H9 (cell line): ENCODE measurements around the gene ZMAT2. TPM values are rescaled to one million over a fixed set of nuclear protein-coding genes. Genes with fewer than 3 reads are reported as not detected.
A peak's percentile ranks its signal among the peaks of the same experiment; 100 is the strongest.

Experiments
- DNase-seq: peaks from one replicate; pipeline ENCODE4 v3.0.0-alpha.2; 2017
- H2AFZ ChIP-seq: one replicate; pipeline ENCODE4 v1.6.1; 2013; ENCODE audit warnings: mild to moderate bottlenecking, low read length, control low read depth, moderate library complexity
- H2AK5ac ChIP-seq: 2 replicates; pipeline ENCODE4 v1.6.1; 2013; ENCODE audit warnings: low read length, control low read depth, mixed read lengths; ENCODE audit not compliant: insufficient read length
- H2BK120ac ChIP-seq: one replicate; pipeline ENCODE4 v1.6.1; 2013; ENCODE audit warnings: low read depth, mild to moderate bottlenecking, low read length, control low read depth, inconsistent platforms; ENCODE audit not compliant: poor library complexity, severe bottlenecking
- H2BK12ac ChIP-seq: 2 replicates; pipeline ENCODE4 v1.6.1; 2013; ENCODE audit warnings: low read length, control low read depth, mixed read lengths, low read depth; ENCODE audit not compliant: insufficient read length
- H2BK15ac ChIP-seq: 2 replicates; pipeline ENCODE4 v1.6.1; 2013; ENCODE audit warnings: low read depth, low read length, control low read depth
- H2BK20ac ChIP-seq: one replicate; pipeline ENCODE4 v1.6.1; 2013; ENCODE audit warnings: low read depth, mild to moderate bottlenecking, low read length, control low read depth, inconsistent platforms; ENCODE audit not compliant: poor library complexity, severe bottlenecking
- H2BK5ac ChIP-seq: 2 replicates; pipeline ENCODE4 v1.6.1; 2013; ENCODE audit warnings: low read length, control low read depth, mixed read lengths; ENCODE audit not compliant: insufficient read length
- H3K14ac ChIP-seq: 2 replicates; pipeline ENCODE4 v1.6.1; 2013; ENCODE audit warnings: low read length, control low read depth; ENCODE audit not compliant: insufficient read depth
- H3K18ac ChIP-seq: 2 replicates; pipeline ENCODE4 v1.6.1; 2013; ENCODE audit warnings: low read depth, mild to moderate bottlenecking, mixed read lengths, low read length, control low read depth; ENCODE audit not compliant: insufficient read length
- H3K23ac ChIP-seq: 2 replicates; pipeline ENCODE4 v1.6.1; 2013; ENCODE audit warnings: low read length, control low read depth, mixed read lengths, low read depth; ENCODE audit not compliant: insufficient read length
- H3K23me2 ChIP-seq: 2 replicates; pipeline ENCODE4 v1.6.1; 2013; ENCODE audit warnings: low read depth, mild to moderate bottlenecking, mixed read lengths, low read length, control low read depth; ENCODE audit not compliant: insufficient read length, poor library complexity, severe bottlenecking
- H3K27ac ChIP-seq: 2 replicates; pipeline ENCODE4 v1.5.1; 2013; ENCODE audit warnings: low read length, control low read depth, mixed read lengths, low read depth; ENCODE audit not compliant: insufficient read length
- H3K27me3 ChIP-seq: 2 replicates; pipeline ENCODE4 v1.6.1; 2013; ENCODE audit warnings: low read length, control low read depth, inconsistent platforms; ENCODE audit not compliant: insufficient read depth
- H3K4ac ChIP-seq: 2 replicates; pipeline ENCODE4 v1.6.1; 2013; ENCODE audit warnings: low read depth, mild to moderate bottlenecking, control low read depth, inconsistent platforms, low read length, moderate library complexity
- H3K4me1 ChIP-seq: 2 replicates; pipeline ENCODE4 v1.6.1; 2013; ENCODE audit warnings: low read length, control low read depth, inconsistent platforms; ENCODE audit not compliant: insufficient read depth
- H3K4me2 ChIP-seq: 2 replicates; pipeline ENCODE4 v1.6.1; 2013; ENCODE audit warnings: low read length, control low read depth, mixed read lengths; ENCODE audit not compliant: insufficient read length, insufficient read depth
- H3K56ac ChIP-seq: 2 replicates; pipeline ENCODE4 v1.6.1; 2013; ENCODE audit warnings: low read depth, mild to moderate bottlenecking, mixed read lengths, low read length, control low read depth; ENCODE audit not compliant: insufficient read length
- H3K79me1 ChIP-seq: 2 replicates; pipeline ENCODE4 v1.6.1; 2013; ENCODE audit warnings: low read depth, mild to moderate bottlenecking, moderate library complexity, low read length, control low read depth, inconsistent platforms; ENCODE audit not compliant: insufficient read depth, poor library complexity, severe bottlenecking
- H3K79me2 ChIP-seq: 2 replicates; pipeline ENCODE4 v1.6.1; 2013; ENCODE audit warnings: low read length, control low read depth, inconsistent platforms; ENCODE audit not compliant: insufficient read depth
- H3K9ac ChIP-seq: 2 replicates; pipeline ENCODE4 v1.6.1; 2013; ENCODE audit warnings: low read length, control low read depth, mixed read lengths; ENCODE audit not compliant: insufficient read length; ENCODE audit errors: extremely low read depth
- H3K9me3 ChIP-seq: one replicate; pipeline ENCODE4 v1.6.1; 2013; ENCODE audit warnings: low read depth, low read length, inconsistent platforms; ENCODE audit not compliant: control insufficient read depth
- H3T11ph ChIP-seq: one replicate; pipeline ENCODE4 v1.6.1; 2013; ENCODE audit warnings: mild to moderate bottlenecking, low read length, control low read depth, inconsistent platforms
- H4K20me1 ChIP-seq: one replicate; pipeline ENCODE4 v1.6.1; 2013; ENCODE audit not compliant: control insufficient read depth, insufficient read length, insufficient read depth
- H4K5ac ChIP-seq: 2 replicates; pipeline ENCODE4 v1.6.1; 2013; ENCODE audit warnings: low read depth, mild to moderate bottlenecking, mixed read lengths, low read length, control low read depth; ENCODE audit not compliant: insufficient read length
- H4K8ac ChIP-seq: replicated peaks from 2 replicates; pipeline ENCODE4 v1.6.1; 2013; ENCODE audit warnings: low read length, control low read depth, mixed read lengths, low read depth; ENCODE audit not compliant: insufficient read length
- H4K91ac ChIP-seq: 2 replicates; pipeline ENCODE4 v1.6.1; 2013; ENCODE audit warnings: low read depth, mild to moderate bottlenecking, moderate library complexity, mixed read lengths, low read length, control low read depth; ENCODE audit not compliant: insufficient read length
- H3K27ac Mint-ChIP-seq, 3 experiments: 2 replicates in 2 of 3; 3 replicates in 1 of 3; pipeline ENCODE4 v1.8.0; 2020 to 2021; ENCODE audit warnings: mixed read lengths in 3 of 3, mild to moderate bottlenecking in 1 of 3, moderate library complexity in 1 of 3
- H3K27me3 Mint-ChIP-seq: 2 replicates; pipeline ENCODE4 v1.8.0; 2021; ENCODE audit warnings: low read depth, mild to moderate bottlenecking, moderate library complexity, mixed read lengths
- H3K36me3 Mint-ChIP-seq, 3 experiments: 2 replicates in 2 of 3; 3 replicates in 1 of 3; pipeline ENCODE4 v1.8.0; 2020 to 2021; ENCODE audit warnings: low read depth in 3 of 3, mixed read lengths in 3 of 3; ENCODE audit not compliant: insufficient read depth in 1 of 3
- H3K4me1 Mint-ChIP-seq, 2 experiments: 2 replicates each; pipeline ENCODE4 v1.8.0; 2020; ENCODE audit warnings: mixed read lengths in 2 of 2
- H3K4me3 Mint-ChIP-seq, 2 experiments: 2 replicates in 1 of 2; 3 replicates in 1 of 2; pipeline ENCODE4 v1.8.0; 2020 to 2021; ENCODE audit warnings: mild to moderate bottlenecking in 2 of 2, mixed read lengths in 2 of 2, moderate library complexity in 1 of 2
- H3K9me3 Mint-ChIP-seq, 2 experiments: 2 replicates in 1 of 2; 3 replicates in 1 of 2; pipeline ENCODE4 v1.8.0; 2020; ENCODE audit warnings: mild to moderate bottlenecking in 2 of 2, mixed read lengths in 2 of 2, moderate library complexity in 1 of 2
- CTCF ChIP-seq: fragments of 200-600 bp; sonication (generic); conservative IDR thresholded peaks from 3 replicates; pipeline ENCODE4 v1.8.0; 2021; ENCODE audit warnings: antibody characterized with exemption, mild to moderate bottlenecking
- WGBS: extraction: QIAGEN DNeasy Blood & Tissue Kit; methylation state at CpG from one replicate; pipeline ENCODE4 v1.1.7; 2013; ENCODE audit warnings: missing lambda C conversion rate, low lambda C conversion rate, mixed read lengths; ENCODE audit not compliant: insufficient read length; ENCODE audit errors: extremely low coverage; 5-methylcytosine and 5-hydroxymethylcytosine counted together
- total RNA-seq: library from RNA; stranded (reverse); gene quantifications from 2 replicates; pipeline ENCODE4 v1.2.1, GENCODE V29; 2021

The ZMAT2 gene
- total RNA-seq, 1 experiment from 2014 or later, result 61.8 TPM

DNA sequence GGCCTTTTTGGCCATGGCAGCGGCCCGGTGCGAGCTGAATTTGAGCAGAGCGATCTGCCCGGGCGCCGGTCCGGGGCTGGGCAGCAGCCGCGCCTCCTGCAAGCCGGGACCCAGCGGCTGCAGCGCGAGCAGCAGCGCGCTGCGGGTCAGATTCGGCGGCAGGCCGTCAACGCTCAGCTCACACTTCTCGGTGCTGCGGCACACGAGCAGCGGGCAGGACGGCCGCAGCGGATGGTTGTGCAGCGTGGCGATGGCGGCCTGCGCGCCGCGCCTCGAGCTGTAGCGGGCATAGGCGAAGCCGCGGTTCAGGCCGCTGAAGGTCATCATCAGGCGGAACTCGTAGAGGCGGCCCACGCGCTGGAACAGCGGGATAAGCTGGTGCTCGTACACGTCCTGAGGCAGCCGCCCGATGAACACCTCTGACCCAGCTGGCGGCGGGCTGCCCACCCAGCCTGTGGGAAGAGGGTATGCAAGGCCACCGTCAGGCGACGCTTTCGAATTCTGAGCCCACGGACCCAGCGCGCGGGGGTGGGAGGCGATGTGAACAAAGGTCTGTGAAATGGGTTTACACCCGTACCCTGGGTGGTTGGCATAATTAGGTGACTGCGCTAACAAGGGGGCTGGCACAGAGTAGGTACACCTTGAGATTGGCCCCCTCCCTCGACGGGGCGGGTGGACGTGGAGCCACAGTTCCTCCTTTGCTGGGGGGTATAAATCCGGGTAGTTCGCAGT, 27.6 kb upstream of the ZMAT2 start:
- H3K79me1 ChIP-seq, result no peaks in the 10 kb centered on the region
- H3K4me2 ChIP-seq, result no peak overlapping the region
- no peak overlapping the region for H3K18ac ChIP-seq
- no peak overlapping the region for H3K56ac ChIP-seq
- no peak overlapping the region for H2AFZ ChIP-seq
- H3K23ac ChIP-seq, result no peak overlapping the region
- H3K14ac ChIP-seq, result no peak overlapping the region
- no peak overlapping the region for H4K5ac ChIP-seq
- H2BK5ac ChIP-seq, result no peak overlapping the region
- no peak overlapping the region for H4K8ac ChIP-seq
- no peak overlapping the region for H2BK12ac ChIP-seq
- WGBS, result no CpG with 5 or more reads among the region's 70 CpGs
- no peak overlapping the region for H2AK5ac ChIP-seq
- H2BK15ac ChIP-seq, result no peak overlapping the region
- no peaks in the 10 kb centered on the region for H3K23me2 ChIP-seq
- H4K20me1 ChIP-seq, result no peaks in the 10 kb centered on the region
- H3K27me3 Mint-ChIP-seq, result no peaks in the 10 kb centered on the region
- no peaks in the 10 kb centered on the region for H3K79me2 ChIP-seq
- no peak overlapping the region for H2BK120ac ChIP-seq
- H3T11ph ChIP-seq, result no peak overlapping the region
- no peak for TF ChIP-seq CTCF
- no peak overlapping the region for H3K27ac ChIP-seq
- no peak overlapping the region for H2BK20ac ChIP-seq
- H3K9me3 Mint-ChIP-seq, result no peaks in the 10 kb centered on the region
- H3K27ac Mint-ChIP-seq, result no peak overlapping the region
- H4K91ac ChIP-seq, result no peak overlapping the region
- no peaks in the 10 kb centered on the region for H3K27me3 ChIP-seq
- no peak overlapping the region for H3K4me3 Mint-ChIP-seq
- H3K9ac ChIP-seq, result no peak overlapping the region
- no peaks in the 10 kb centered on the region for H3K4me1 ChIP-seq
- peaks cover 0 to 6% of the 10 kb centered on the region in 2 experiments; a peak in 1 of 4 replicates for H3K4me1 Mint-ChIP-seq
- peaks cover 28 to 81% (median 55%) of the 10 kb centered on the region in 3 experiments for H3K36me3 Mint-ChIP-seq
- no peak overlapping the region for H3K4ac ChIP-seq
- no peaks in the 10 kb centered on the region for H3K9me3 ChIP-seq
- DNase-seq, result peak; percentile 69
